HL-60 (cell line): ENCODE data around the gene WBP2.

Source experiments
- CTCF ChIP-seq: IDR thresholded peaks from one replicate; pipeline ENCODE4 v1.5.1; 2011; ENCODE audit warnings: low read length, control low read depth, inconsistent platforms; ENCODE audit not compliant: insufficient read depth
- GABPA ChIP-seq: IDR thresholded peaks from 2 replicates; pipeline ENCODE4 v1.6.1; 2012; ENCODE audit warnings: low read depth
- POLR2AphosphoS5 ChIP-seq: IDR thresholded peaks from 2 replicates; pipeline ENCODE4 v1.6.1; 2012; ENCODE audit warnings: low read depth
- REST ChIP-seq: IDR thresholded peaks from 2 replicates; pipeline ENCODE4 v1.6.1; 2012; ENCODE audit warnings: low read depth; ENCODE audit not compliant: insufficient replicate concordance

GRCh38 chr17:75810216-75810615 is 44.9 kb downstream of the WBP2 start:
- no peak for TF ChIP-seq CTCF
- TF ChIP-seq GABPA: no peak
- TF ChIP-seq POLR2AphosphoS5: 0 out of 2 replicates have a peak, but pooled peaks have one; percentile 25
- TF ChIP-seq REST: no peak
